Measurements from ENCODE around the gene RAPGEF5. TPM values are rescaled to one million over a fixed set of nuclear protein-coding genes. Genes with fewer than 3 reads are reported as not detected.

The RAPGEF5 gene
- total RNA-seq, 1 donor from 2014 or later = 11.1 TPM

DNA sequence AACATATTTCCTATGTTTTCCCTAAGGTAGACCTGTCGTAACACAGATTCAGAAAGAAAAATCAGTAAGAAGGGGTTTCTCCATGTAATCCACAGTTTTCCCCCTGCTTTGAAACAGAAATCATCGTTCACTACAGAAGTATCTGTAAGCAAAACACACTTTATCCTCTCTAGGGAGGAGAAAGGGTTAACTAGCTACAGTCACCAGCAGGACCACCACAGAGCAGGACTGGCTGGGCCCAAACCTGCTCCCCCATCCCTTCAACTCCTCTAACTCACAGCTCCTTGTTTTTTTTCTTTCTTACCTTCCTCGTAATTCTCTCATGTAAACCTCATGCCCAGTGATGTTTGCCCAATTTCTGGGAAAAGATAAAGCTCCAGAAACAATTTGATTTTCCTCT lies 167.7 kb downstream of the RAPGEF5 start:
- ATAC-seq (ENCODE audit: poor library complexity) (no peak), DNase-seq (no peak)
- intact Hi-C loops (cut with DNase I) = loop anchor here (5.0 kb wide), 1 partner anchor 47 kb away; no protein-coding TSS in a partner anchor

GRCh38 chr7:22187691-22188348 lies 169.1 kb downstream of the RAPGEF5 start:
- ATAC-seq (ENCODE audit: poor library complexity) = no peak
- intact Hi-C loops (cut with DNase I) = loop anchor here (5.0 kb wide), 1 partner anchor 46 kb away; no protein-coding TSS in a partner anchor
- DNase-seq = no peak

- no peak for DNase-seq
- intact Hi-C loops (cut with DNase I) = loop anchor here (5.0 kb wide), 1 partner anchor 43 kb away; no protein-coding TSS in a partner anchor
- no peak for ATAC-seq (ENCODE audit: poor library complexity)
Measured at GRCh38 chr7:22185559-22185958, 171.4 kb downstream of the RAPGEF5 start.

DNA sequence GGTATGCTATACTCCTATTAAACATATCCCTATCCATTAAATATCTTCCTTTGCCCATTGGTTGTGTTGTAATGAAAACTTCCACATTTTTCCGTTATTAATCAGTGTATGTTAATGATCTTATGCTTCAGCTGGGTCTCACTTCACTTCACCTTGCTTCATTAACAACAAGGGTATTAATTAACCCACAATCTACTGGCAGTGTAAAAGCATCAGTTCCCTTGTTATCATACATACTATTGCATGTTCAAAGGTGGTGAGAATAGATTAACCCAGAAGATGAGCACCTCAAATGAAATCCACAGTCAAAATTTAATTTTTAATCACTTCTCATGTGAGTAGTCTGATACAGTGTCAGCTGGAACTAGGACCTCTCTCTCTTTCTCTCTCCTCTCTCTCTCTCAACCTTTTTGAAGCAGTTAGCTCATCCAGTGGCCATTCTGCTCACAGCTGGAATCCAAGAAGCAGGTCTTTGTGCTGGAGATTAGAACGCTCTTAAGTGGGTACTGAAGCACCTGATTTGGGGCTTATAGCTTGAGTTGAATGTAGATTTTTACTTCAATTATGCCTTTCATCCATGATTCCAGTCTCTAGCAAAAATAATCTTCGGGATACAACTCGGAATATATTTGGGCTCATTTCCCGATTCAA lies 172.3 kb downstream of the RAPGEF5 start:
- intact Hi-C loops (cut with DNase I) = loop anchor here (5.0 kb wide), 1 partner anchor 42 kb away; no protein-coding TSS in a partner anchor
- DNase-seq (no peak), ATAC-seq (ENCODE audit: poor library complexity) (no peak)

DNA sequence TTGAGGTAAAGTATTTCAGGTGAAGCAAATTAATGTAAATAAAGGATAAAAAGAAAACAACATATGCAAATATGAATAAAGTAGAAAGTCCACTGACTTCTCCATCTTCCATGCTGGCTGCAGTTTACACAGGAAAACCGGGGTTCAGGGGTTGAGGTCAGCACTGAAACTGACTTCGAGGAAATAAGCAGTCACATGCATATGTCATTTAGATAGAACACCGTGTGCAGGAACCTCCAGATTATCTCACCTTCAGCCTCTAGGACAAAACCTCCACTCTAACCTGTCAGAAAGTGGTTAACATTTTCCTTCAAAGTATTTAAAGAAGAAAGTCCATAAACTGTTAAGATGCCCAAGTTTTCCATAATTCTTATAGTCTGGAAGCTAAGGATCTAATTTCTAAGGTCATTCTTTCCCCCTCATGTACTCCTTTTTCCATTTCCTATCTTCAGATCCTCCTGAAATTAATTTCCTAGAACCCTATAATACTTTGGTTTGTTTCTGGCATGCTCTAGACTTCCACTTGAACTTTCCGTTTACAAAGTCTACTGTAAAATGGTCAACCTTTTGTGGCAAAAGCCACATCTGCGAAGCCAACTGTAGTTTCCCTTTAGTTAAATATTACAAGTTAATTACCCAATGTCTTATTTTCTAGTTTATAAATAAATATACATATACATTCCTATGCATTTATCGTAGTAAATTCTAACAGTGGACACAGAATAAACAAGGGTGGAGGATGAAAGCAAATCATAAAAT lies 173.3 kb downstream of the RAPGEF5 start:
- ATAC-seq (ENCODE audit: poor library complexity) = no peak

GRCh38 chr7:22182149-22182548 lies 174.8 kb downstream of the RAPGEF5 start:
- intact Hi-C loops (cut with DNase I) = no loop called here
- DNase-seq (no peak), ATAC-seq (ENCODE audit: poor library complexity) (no peak)

More for the DNA sequence above, 173.3 kb downstream of the RAPGEF5 start:
- no peak for DNase-seq
- intact Hi-C loops (cut with DNase I) = no loop called here

DNA sequence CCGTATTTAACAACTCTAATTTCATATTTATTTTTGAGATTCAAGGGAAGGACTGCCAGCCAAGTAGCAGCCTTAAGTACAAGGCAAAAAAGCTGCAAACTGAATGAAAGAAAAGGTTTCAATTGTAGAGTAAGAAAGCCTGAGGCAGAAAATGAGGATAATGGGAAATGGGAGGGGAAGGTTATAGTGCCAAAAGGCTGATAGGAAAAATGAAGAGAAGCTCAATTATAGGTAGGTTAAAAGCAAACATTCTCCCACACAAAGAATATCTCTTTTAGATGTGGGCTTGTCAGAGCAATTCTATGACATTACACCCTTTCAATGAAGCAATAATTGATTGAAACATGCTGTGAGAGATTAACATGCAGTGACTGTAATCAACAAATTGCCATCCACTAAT lies 175.3 kb downstream of the RAPGEF5 start:
- DNase-seq = no peak
- intact Hi-C loops (cut with DNase I) = no loop called here
- ATAC-seq (ENCODE audit: poor library complexity) = no peak

- intact Hi-C loops (cut with DNase I) = no loop called here
- ATAC-seq (ENCODE audit: poor library complexity) (no peak), DNase-seq (no peak)
Measured at GRCh38 chr7:22179442-22179879, 177.5 kb downstream of the RAPGEF5 start.

DNA sequence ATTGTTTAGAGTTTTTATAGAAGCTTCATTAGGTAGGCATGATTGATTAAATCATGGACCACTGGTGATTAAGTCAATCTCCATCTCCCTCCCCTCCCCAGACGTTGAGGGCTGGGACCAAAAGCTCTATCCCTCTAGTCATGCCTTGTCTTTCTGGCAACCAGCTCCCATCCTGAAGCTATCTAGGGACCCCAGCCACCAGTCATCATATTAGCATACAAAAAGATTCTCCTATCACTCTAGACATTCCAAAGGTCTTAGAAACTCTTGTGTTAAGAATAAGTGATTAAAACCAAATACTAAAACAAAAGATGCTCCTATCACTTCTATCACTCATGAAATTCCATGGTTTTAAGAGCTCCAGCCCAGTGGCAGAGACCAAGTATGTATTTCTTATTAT lies 178.2 kb downstream of the RAPGEF5 start:
- ATAC-seq (ENCODE audit: poor library complexity) = no peak

GRCh38 chr7:22176791-22177412 lies 180.1 kb downstream of the RAPGEF5 start:
- no peak for ATAC-seq (ENCODE audit: poor library complexity)
- DNase-seq = no peak
- intact Hi-C loops (cut with DNase I) = no loop called here

More for the DNA sequence above, 178.2 kb downstream of the RAPGEF5 start:
- DNase-seq = no peak
- intact Hi-C loops (cut with DNase I) = no loop called here

GRCh38 chr7:22174574-22174953 lies 182.4 kb downstream of the RAPGEF5 start:
- intact Hi-C loops (cut with DNase I) = no loop called here
- no peak for DNase-seq
- ATAC-seq (ENCODE audit: poor library complexity) = no peak

GRCh38 chr7:22173685-22174573 lies 183.0 kb downstream of the RAPGEF5 start:
- no peak for DNase-seq
- ATAC-seq (ENCODE audit: poor library complexity) = no peak
- intact Hi-C loops (cut with DNase I) = no loop called here

- DNase-seq (no peak), ATAC-seq (ENCODE audit: poor library complexity) (no peak)
- intact Hi-C loops (cut with DNase I) = no loop called here
Measured at GRCh38 chr7:22168129-22168634, 188.8 kb downstream of the RAPGEF5 start.

- no peak for DNase-seq
- intact Hi-C loops (cut with DNase I) = no loop called here
- no peak for ATAC-seq (ENCODE audit: poor library complexity)
Measured at GRCh38 chr7:22167482-22167881, 189.5 kb downstream of the RAPGEF5 start.

DNA sequence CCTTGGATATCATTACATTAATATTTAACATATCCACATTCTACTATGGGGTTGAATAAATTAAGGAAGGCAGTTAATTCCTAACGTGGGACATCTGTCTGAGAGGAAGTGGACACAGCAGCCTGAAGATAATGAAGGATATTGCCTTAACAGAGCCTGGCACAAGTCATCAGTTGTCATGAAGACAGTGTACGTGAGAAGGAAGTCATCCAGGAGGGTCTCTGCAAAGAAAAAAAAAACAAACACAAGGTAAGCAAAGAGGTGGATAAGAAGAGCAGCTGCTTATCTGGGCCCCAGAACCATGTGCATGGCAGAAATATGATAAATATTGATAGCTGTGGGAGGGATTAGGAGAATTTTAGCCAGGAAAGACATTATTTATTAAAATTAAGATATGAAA lies 190.0 kb downstream of the RAPGEF5 start:
- intact Hi-C loops (cut with DNase I) = no loop called here
- ATAC-seq (ENCODE audit: poor library complexity) (no peak), DNase-seq (no peak)

DNA sequence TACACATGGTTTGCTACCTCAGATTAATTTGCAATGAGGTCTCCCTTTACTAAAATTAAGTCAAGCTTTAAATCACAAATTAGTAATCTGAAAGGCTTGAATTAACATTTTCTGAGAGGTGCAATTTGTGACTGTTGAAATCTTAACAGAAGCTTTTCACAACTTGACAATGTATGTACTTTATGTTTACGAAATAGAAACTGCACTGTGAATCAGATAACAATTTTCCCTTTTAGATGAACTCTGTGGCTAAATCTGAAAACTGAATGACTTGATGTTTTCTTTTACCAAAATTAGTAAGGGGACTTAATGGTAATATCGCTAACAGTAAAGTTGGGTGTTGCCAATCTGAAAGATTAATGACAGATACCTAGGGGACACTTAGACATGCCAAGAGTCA lies 197.6 kb downstream of the RAPGEF5 start:
- intact Hi-C loops (cut with DNase I) = no loop called here
- ATAC-seq (ENCODE audit: poor library complexity) = no peak
- no peak for DNase-seq

DNA sequence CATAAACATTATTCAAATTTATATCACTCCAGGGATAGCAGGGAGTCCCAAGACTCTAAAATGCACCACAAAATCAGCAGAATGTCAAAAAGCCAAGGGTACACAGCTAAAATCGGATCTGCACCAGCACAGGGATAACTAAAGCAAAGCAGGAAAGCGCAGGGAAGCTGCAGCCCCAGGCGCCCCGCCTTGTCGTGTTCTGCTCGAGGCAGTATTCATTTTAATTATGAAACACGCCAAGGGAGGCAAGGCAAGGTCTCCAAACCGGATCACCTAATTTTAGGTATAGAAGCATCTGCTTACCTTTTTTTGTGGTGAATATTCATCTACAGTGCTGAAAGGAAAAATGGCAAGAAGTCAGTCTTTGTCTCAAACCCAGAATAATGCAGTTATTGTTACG lies 199.4 kb downstream of the RAPGEF5 start:
- intact Hi-C loops (cut with DNase I) = no loop called here
- ATAC-seq (ENCODE audit: poor library complexity) = no peak
- no peak for DNase-seq

GRCh38 chr7:22156205-22156604 lies 200.7 kb downstream of the RAPGEF5 start:
- intact Hi-C loops (cut with DNase I) = no loop called here
- ATAC-seq (ENCODE audit: poor library complexity) (no peak), DNase-seq (no peak)
